ENCODE data around the gene CCDC191.

Gene CCDC191

GRCh38 chr3:114058646-114059045, 2.3 kb upstream of the CCDC191 start:
- DNase-seq = no peak

- no peak for DNase-seq
Observed at GRCh38 chr3:114057011-114057347, 653 bp upstream of the CCDC191 start.

- no peak for DNase-seq
Observed at GRCh38 chr3:114052216-114052615, 4.1 kb downstream of the CCDC191 start.

GRCh38 chr3:114043205-114043604, 13.1 kb downstream of the CCDC191 start:
- DNase-seq = no peak

- no peak for DNase-seq
Observed at GRCh38 chr3:114035896-114036295, 20.4 kb downstream of the CCDC191 start.

GRCh38 chr3:114034787-114035545, 21.4 kb downstream of the CCDC191 start:
- DNase-seq = no peak

GRCh38 chr3:114034211-114034610, 22.1 kb downstream of the CCDC191 start:
- no peak for DNase-seq

- no peak for DNase-seq
Observed at GRCh38 chr3:114033721-114034120, 22.6 kb downstream of the CCDC191 start.

GRCh38 chr3:114026331-114026730, 30.0 kb downstream of the CCDC191 start:
- DNase-seq = no peak

- no peak for DNase-seq
Observed at GRCh38 chr3:114025451-114025850, 30.9 kb downstream of the CCDC191 start.

- no peak for DNase-seq
Observed at GRCh38 chr3:114022145-114022802, 34.1 kb downstream of the CCDC191 start.

GRCh38 chr3:114020907-114021306, 35.4 kb downstream of the CCDC191 start:
- DNase-seq = no peak

- DNase-seq = no peak
Observed at GRCh38 chr3:114019486-114019885, 36.8 kb downstream of the CCDC191 start.

- DNase-seq = no peak
Observed at GRCh38 chr3:114014211-114014610, 42.1 kb downstream of the CCDC191 start.

- DNase-seq = no peak
Observed at GRCh38 chr3:114011059-114011797, 45.1 kb downstream of the CCDC191 start.

GRCh38 chr3:114005481-114005880, 50.8 kb downstream of the CCDC191 start:
- DNase-seq = no peak

- DNase-seq = no peak
Observed at GRCh38 chr3:113985541-113985940, 70.8 kb downstream of the CCDC191 start.

- no peak for DNase-seq
Observed at GRCh38 chr3:113983544-113983943, 72.8 kb downstream of the CCDC191 start.

- DNase-seq = no peak
Observed at GRCh38 chr3:113981803-113982202, 74.5 kb downstream of the CCDC191 start.

GRCh38 chr3:113979916-113980315, 76.4 kb downstream of the CCDC191 start:
- no peak for DNase-seq

- no peak for DNase-seq
Observed at GRCh38 chr3:113977822-113978221, 78.5 kb downstream of the CCDC191 start.

- no peak for DNase-seq
Observed at GRCh38 chr3:113968986-113969385, 87.3 kb downstream of the CCDC191 start.

GRCh38 chr3:113966172-113966571, 90.2 kb downstream of the CCDC191 start:
- DNase-seq = no peak

GRCh38 chr3:113963879-113964278, 92.4 kb downstream of the CCDC191 start:
- no peak for DNase-seq
